NCI-H460 (cell line): ENCODE data around the gene NEU3. TPM values are rescaled to one million over a fixed set of nuclear protein-coding genes. Genes with fewer than 3 reads are reported as not detected.
"Not testable (repeated sequence)": the region's sequence is repeated elsewhere in the genome, so short reads cannot be mapped to it uniquely, and the experiment has no call there.

Source experiments
- DNase-seq: peaks from one replicate; pipeline ENCODE4 v3.0.0-alpha.2; 2016; ENCODE audit warnings: low read depth; ENCODE audit errors: extremely low read depth
- total RNA-seq: library from RNA; depleted of rRNA; stranded (reverse); fragments of >200 nt; shearing (Covaris generic); gene quantifications from 2 replicates; pipeline ENCODE4 v1.2.3, GENCODE V29; 2014

The NEU3 gene
- total RNA-seq, 1 experiment from 2014 or later, result 7.5 TPM

DNA sequence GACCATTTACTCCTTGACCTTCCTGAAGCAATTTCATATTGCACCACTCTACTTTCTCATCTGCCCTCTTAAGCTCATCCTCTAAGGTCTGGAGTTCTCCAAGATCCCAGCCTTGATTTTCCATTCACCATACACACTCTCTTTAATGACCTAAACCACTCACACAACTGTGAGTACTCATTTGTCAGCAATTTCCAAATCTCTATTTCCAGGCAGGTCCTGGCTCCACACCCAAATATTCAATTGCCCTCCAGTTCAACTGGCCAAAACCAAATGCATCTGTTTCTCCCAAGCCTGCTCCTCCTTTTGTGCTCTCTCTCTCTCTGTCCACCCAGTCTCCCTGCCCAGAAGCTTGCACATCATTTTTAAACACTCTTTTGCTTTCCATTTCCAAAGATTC lies 39.6 kb downstream of the NEU3 start:
- DNase-seq, result no peak

DNA sequence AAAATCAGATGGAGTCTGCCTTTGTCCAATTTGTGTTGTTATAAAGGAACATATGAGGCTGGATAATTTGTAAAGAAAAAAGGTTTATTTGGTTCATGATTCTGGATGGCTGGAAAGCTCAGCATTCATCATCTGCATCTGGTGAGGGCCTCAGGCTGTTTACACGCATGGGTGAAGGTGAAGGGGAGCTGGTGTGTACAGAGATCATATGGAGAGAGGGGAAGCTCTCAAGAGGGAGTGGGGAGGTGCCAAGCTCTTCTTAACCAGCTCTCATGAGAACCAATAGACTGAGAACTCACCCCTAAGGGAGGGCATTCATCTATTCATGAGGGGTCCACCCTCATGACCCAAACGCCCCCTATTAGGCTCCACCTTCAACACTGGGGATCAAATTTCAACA lies 40.0 kb downstream of the NEU3 start:
- DNase-seq, result no peak

DNA sequence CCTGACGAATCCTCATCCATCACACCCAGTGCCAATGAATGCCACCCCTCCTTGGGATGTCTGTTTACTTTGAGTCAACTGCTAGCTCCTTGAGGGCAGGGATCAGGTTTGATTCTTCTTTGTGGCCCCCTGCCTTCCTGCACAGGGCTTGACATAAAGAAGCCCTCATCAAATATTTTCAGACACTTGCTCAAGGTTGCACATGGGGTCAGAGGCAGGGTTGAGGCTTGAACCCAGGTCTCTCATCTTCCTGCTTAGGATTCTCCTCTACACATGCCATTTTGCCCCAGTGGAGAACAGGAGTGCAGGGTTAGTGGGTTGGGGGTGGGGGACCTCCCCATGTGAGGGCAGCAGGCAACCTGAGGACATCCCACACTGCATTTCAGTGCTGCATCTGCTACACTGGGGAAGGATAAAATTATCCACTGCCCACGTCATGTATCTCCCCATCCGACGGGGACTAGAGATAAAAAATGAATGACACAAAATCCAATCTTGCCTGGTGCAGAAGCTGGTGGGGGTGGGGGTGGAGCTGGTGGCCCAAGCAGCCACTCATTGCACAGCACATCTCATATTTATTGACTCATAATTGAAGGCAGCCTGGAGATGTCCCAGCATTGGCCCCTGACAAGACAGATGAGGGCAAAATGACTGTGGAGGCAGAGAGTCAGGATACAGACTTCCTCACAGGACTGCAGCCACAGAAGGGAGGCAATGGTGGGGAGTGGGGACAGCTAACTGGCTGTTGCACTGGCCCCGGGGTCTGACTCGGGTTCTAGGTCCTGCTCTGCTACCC lies 41.3 kb downstream of the NEU3 start:
- DNase-seq, result no peak

DNA sequence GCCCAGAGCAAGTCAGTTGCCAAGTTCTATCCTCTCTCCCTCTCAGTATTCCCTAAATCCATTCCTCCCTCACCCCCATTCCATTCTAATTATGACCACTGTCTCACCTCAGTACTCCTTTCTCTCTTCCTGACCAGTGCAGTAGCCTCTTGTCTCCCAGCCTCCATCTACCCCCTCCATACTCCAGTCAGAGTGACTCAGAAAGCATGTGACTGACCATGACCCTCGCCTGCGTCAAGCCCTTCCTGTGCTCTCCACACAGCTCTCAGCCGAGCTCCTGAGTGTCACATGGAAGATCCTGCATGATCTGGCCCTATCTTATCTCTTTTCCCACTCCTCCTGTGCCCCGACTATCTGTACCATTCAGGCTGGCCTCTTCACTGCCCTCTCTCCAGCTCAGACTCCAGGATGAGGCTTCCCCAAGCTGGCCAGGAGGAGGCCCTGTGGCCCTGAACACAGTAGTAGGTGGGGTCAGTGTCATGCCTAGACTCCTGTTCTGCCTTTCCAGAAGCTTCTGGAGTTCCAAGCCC lies 42.6 kb downstream of the NEU3 start:
- no peak for DNase-seq

DNA sequence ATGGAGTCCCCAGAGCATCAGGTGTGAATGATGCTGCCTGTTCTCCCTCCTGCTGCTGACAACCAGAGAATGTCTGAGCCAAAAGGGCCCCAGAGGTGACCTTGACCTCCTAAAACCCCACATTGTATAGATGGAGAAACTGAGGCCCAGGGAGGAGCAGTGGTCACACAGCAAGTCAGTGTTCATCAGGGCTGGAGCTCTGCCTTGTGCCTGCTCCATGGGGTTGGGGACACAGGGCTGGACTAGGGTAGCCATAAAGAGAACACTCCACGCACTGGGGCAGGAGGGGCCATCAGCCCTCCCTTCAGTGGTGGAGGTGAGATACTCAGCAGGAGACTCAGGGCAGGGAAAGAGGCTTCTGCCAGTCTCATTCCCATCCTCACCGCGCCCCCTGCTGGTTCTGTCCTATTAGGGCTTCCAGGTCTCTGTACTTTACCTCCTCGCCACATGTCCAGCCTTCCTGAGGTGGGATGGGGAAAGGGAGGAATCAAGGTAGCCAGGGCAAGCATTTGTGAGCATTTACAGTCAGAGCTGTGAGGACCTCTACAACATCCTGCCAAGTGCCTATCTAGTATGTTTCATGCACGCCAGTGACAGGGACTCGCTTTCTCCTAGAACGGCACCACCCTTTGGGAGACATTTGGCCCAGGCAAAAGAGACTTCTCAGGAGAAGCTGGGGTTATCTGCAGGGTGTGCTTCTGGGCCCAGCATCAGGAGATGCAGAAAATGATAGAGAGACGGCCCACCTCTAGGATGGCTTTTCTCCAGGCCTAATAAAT lies 43.2 kb downstream of the NEU3 start:
- DNase-seq, result peak; percentile 36

DNA sequence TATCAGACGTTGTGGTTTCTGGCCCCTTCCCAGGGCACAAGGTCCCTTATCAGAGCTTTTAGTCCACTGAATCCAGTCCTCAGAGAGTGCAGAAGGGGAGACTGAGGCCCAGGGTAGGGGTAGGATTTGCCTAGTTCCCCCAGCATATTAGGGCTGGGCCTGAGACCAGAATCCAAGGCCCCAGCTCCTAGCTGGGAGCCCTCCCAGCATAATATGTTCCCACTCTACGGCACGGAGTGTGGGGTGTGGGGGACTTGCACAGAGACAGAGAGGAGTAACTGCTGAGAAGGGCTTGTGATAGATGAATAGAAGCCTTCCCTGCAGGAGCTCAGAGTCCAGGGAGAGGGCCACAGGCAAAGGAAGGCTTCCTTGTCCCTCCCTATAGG lies 43.8 kb downstream of the NEU3 start:
- no peak for DNase-seq

DNA sequence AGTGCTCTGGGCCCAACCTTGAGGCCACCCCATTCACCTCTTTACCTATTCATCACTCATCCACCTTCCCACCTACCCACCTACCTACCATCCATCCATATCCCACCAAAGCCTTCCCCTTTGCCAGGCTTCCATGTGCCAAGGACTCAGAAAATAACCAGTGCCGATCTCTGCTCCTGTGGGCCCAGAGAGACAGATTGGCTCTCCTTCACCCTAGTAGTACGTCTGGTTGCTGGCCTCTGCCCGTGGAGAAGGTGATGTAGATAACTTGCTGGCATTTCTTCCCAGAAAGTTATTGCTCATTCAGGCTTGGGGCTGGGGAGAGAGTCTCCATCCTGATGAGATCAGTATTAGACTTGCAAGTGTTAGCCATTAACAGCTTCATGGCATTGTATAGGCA lies 45.2 kb downstream of the NEU3 start:
- no peak for DNase-seq

DNA sequence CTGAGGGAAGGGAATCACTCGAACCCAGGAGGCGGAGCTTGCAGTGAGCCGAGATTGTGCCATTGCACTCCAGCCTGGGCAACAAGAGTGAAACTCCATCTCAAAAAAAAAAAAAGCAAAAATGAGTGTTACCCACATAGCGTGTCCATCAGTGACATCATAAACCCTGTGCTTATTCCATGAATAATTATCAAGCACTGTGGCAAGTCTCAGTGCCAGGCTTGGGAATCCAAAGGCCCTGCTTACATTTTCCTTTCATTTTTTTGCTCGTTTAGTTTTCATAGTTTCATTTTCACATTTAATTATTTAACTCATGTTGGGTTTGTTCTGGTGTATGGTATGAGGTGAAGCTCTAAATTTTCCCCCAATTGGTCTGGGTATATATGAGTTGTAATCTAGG lies 46.5 kb downstream of the NEU3 start:
- no peak for DNase-seq

DNA sequence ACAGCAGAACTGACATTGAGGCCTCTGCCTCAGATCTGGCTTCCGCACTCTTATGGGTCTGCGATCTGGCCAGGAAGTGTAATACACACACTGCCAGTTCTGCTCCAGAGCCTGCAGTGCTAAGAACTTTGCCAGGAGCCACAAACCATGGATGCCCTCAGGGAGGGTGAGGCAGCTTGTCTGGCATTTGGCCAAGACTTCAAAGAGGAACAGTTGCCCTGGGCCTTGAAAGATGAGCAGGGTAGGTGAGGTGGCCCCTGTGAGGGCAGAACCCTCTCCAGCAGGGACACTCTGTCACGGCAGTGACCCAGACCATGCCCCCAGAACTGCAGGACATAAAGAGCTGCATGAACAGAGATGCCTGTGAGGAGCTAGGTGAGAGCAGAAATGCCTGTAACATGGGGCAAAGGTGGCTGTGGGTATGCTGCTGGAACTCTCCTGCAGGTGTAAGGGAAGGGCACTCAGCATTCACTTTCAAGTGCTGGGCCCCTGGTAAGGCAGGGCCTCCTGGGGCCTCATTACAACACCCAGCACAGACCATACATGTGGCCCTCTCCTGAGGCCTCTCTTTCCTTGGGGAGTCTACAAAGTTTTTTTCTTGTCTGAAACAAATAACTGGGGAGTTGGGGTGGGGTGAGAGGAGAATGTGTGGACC lies 47.3 kb downstream of the NEU3 start:
- no peak for DNase-seq

DNA sequence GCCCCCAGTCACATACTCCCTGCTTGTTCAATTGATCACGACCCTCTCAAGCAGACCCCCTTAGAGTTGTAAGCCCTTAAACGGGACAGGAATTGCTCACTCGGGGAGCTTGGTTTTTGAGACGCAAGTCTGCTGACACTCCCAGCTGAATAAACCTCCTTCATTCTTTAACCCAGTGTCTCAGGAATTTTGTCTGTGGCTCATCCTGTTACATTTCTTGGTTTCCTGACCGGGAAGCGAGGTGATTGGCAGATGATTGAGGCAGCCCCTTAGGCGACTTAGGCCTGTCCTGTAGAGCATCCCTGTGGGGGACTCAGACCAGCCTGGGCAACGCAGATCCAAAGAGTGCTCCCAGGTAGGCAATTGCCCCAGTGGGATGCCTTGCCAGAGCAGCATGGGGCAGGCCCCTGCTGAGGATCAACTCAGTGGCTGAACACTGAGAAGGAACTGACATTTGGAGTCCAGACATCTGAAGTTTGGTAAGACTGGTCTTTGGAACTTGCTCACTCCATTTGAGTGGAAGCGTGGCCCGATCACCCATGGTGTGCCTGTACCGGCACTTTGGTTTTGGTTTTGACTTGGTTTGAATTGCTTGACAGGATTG lies 51.5 kb downstream of the NEU3 start:
- no peak for DNase-seq

DNA sequence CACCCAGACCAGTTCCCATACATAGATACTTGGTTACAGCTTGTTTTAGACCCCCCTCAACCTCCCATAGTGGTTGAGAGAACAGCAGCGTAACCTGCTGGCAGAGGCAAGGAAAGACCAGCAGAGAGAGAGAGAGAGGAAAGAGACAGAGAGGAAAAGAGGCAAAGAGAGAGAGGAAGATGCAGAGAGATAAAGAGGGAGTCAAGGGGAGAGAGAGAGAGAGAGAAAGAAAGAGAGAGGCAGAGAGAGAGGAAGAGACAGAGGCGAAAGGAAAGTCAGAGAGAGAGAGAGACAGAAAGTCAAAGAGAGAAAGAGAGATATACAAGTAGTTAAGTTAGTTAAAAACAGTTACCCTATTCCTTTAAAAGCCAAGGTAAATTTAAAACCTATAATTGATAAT lies 52.5 kb downstream of the NEU3 start:
- DNase-seq, result no peak

DNA sequence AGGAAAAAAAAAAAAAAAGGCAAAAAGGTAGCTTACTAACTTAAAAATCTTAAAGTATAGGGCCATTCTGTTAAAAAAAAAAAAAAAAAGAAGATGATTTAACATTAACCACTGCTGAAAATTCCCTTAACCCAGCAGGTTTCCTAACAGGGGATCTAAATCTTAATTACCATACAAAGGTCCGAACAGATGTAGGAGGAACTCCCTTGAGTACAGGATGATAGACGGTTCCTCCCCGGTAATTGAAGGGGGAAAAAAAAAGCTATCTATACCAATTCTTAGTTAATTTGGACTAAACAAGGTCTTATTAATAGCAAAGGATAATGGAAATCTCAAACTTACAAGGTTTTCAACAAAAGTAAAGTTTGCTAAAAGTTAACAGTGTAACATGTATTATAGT lies 53.1 kb downstream of the NEU3 start:
- DNase-seq, result not testable (repeated sequence)

DNA sequence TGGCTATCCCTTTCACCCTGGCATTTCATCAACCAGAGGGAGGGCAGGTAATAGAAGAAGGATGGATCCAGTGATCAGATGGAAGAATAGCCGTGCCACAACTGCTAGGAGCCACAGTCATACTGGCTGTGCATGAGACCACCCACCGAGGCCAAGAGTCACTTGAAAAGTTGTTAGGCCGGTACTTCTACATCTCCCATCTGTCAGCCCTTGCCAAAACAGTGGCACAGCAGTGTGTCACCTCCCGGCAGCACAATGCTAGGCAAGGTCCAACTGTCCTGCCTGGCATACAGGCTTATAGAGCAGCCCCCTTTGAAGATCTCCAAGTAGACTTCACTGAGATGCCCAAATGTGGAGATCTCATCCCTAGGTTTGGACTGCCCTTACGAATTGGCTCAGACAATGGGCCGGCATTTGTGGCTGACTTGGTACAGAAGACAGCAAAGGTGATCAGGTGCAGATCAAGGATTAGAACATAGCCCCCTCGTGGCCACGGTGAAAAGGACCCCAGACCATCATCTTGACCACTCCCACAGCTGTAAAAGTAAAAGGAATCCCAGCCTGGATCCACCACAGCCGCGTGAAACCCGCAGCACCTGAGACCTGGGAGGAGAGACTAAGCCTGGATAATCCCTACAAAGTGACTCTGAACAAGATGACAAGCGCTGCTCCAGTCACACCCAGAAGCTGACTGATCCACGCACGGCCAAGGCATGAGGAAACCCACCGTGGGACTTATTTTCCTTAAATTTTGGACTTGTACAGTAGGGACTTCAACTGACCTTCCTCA lies 55.8 kb downstream of the NEU3 start:
- not testable (repeated sequence) for DNase-seq

DNA sequence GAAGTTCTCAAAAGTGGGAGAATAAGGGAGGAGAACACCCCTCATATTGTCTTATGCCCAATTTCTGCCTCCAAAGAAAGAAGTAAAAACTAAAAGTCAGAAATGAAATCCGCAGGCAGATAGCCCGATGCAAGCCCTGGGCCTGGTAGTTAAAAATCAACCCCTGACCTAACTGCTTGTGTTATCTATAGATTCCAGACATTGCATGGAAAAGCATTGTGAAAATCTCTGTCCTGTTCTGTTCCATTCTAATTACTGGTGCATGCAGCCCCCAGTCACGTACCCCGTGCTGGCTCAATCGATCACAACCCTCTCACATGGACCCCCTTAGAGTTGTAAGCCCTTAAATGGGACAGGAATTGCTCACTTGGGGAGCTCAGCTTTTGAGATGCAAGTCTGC lies 57.9 kb downstream of the NEU3 start:
- DNase-seq, result not testable (repeated sequence)

DNA sequence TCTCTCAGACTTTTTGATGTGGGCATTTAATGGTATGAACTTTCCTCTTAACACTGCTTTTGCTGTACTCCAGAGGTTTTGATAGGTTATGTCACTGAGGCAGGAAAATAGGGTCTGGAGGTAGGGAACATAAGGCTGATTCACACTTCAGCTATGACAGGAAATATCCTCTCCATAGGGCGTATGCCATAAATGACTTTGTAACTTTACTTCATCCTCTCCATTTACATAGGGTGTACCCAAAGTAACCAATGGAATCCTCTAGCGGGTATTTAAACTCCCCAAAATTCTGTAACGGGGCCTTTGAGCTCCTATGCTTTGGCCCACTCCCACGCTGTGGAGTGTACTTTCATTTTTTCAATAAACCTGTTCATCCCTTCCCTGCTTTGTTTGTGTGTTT lies 58.5 kb downstream of the NEU3 start:
- DNase-seq, result no peak

DNA sequence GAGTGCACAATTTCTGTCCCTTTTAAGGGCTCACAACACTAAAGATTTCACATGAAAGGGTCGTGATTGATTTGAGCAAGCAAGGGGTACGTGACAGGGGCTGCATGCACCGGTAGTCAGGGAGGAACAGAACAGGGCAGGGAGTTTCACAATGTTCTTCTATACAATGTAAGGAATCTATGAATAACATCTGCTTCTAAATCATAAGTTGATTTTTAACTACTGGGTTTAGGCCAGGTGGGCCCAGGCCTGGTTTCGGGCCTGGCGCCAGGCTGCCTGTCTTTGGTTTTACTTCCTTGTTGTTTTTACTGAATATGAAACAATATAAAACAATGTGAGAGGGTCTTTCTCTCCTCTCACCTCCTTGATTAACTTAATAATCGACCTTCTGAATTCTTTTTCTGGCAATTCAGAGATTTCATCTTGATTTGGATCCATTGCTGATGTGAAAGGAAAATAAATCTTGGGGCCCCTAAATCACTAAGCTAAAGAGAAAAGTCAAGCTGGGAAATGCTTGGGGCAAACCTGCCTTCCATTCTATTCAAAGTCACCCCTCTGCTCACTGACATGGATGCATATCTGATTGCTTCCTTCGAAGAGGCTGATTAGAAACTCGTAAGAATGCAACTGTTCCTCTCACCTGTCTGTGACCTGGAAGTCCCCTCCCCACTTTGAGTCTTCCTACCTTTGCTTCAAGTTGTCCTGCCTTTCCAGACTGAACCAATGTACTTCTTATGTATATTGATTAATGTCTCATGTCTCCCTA lies 61.0 kb downstream of the NEU3 start:
- DNase-seq, result not testable (repeated sequence)

DNA sequence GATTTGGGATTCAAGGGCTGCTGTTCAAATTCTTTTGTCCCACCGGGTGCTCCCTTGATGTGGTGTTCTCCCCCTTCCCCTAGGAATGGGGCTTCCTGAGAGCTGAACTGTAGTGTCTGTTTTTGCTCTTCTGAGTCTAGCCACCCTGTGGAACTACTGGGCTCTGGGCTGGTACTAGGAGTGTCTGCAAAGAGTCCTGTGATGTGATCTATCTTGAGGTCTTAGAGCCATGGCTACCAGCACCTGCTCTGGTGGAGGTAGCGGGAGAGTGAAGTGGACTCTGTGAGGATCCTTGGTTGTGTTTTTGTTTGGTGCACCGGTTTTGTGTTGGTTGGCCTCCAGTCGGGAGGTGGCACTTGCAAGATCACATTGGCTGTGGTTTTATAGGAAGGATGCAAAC lies 61.8 kb downstream of the NEU3 start:
- no peak for DNase-seq

DNA sequence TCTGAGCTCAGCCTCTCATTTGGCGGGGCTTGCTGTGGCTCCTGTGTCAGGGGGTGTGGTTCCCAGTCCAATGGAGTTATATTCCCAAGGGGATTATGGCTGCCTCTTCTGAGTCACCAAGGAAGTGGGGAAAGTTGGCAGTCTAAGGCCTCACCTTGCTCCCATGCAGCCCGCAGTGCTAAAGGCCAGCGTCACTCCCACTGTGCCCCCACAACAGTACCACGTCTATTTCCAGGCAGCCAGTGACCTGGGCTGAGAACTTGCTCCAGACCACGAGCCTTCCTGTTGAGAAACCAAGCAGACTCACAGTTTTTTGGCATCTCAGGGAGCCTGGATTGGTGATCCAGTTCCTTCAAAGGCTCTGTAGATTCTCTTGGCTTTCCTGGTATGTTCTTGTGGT lies 62.3 kb downstream of the NEU3 start:
- no peak for DNase-seq

DNA sequence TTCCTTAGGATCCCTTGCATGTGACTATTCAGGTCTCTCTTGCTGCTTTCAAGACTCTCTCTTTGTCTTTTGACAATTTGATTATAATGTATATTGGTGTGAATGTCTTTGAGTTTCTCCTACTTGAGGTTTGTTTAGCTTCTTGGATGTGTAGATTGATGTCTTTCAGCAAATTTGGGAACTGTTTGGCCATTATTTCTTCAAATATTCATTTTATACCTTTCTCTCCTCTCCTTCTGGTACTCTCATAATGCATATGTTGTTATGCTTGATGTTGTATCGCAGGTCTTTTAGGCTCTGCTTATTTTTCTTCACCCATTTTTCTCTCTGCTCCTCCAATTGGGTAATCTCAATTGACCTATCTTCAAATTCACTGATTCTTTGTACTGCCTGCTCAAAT lies 63.7 kb downstream of the NEU3 start:
- no peak for DNase-seq
